Spleen (tissue), 7 donors: ENCODE measurements around the gene IL34.

Experiments
- POLR2A ChIP-seq, 3 donors: fragments of 450-650 bp; IDR thresholded peaks; one replicate each; pipeline ENCODE4 v1.5.1; 2017; ENCODE audit warnings: antibody characterized with exemption in 3 of 3, mild to moderate bottlenecking in 1 of 3
- TF ChIP-seq, protein P1 (sequence below), 11 experiments: fragments of 200-600 bp in 7 of 11; fragments of 450-650 bp in 4 of 11; sonication (generic) in 4 of 11; IDR thresholded peaks in 8 of 11; conservative IDR thresholded peaks in 3 of 11; 1 replicate in 7 of 11; 2 replicates in 4 of 11; pipeline versions ENCODE4 v1.4.0 to v1.8.0; 2016 to 2021; ENCODE audit warnings: antibody characterized with exemption in 11 of 11, inconsistent platforms in 4 of 11, mild to moderate bottlenecking in 1 of 11
- donor health status: DM: no; HTN: no; CAD: no; lungs with moderate emphysema.
- donor health status: DM: no; HTN: no; CAD: no.
- donor health status: DM: no; HTN: no; CAD: no.

DNA sequence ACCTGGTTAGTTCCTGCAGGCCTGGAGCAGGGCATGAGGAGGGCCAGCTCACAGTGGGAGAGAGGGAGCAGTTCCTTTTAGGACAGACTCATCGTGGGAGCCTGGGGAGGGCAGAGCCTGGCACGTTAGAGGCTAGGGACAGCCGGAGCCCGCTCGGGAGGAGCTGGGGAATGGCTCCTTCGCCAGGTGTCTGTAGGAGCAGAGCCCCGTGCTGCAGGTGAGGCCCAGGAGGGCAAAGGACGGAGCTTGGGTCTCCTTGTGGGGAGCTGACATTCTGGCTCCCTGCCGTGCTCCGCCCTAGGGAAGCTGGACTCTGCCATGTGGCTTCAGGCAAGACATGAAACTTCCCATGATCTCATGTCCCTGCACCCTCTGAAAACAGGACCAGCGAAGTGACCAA, 58.2 kb downstream of the IL34 start:
- TF ChIP-seq, protein P1, sequence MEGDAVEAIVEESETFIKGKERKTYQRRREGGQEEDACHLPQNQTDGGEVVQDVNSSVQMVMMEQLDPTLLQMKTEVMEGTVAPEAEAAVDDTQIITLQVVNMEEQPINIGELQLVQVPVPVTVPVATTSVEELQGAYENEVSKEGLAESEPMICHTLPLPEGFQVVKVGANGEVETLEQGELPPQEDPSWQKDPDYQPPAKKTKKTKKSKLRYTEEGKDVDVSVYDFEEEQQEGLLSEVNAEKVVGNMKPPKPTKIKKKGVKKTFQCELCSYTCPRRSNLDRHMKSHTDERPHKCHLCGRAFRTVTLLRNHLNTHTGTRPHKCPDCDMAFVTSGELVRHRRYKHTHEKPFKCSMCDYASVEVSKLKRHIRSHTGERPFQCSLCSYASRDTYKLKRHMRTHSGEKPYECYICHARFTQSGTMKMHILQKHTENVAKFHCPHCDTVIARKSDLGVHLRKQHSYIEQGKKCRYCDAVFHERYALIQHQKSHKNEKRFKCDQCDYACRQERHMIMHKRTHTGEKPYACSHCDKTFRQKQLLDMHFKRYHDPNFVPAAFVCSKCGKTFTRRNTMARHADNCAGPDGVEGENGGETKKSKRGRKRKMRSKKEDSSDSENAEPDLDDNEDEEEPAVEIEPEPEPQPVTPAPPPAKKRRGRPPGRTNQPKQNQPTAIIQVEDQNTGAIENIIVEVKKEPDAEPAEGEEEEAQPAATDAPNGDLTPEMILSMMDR (IDR thresholded peaks at IDR 0.05 in 8 of 11, conservative IDR thresholded peaks at IDR 0.05 in 3 of 11) = no peak
- TF ChIP-seq POLR2A (IDR thresholded peaks at IDR 0.05) = no peak
